CD4-positive, alpha-beta T cell treated with Interleukin-4 for 1 hour (primary cell): ENCODE results near the gene TTC3.

Experiments used
- DNase-seq, 2 donors: peaks; one replicate each; pipeline ENCODE4 v3.0.0-alpha.2; 2020 to 2022

Gene TTC3

GRCh38 chr21:37063433-37063832 is 9.6 kb upstream of the TTC3 start:
- no peak for DNase-seq

GRCh38 chr21:37064841-37065240 is 8.2 kb upstream of the TTC3 start:
- no peak for DNase-seq

GRCh38 chr21:37065561-37066177 is 7.4 kb upstream of the TTC3 start:
- no peak for DNase-seq

GRCh38 chr21:37071561-37072273 is 1.3 kb upstream of the TTC3 start:
- DNase-seq, result peak in 1 of 2 donors; percentile 5

- peak in 1 of 2 donors; percentile 82 for DNase-seq
Observed at GRCh38 chr21:37072274-37072987, 623 bp upstream of the TTC3 start.

GRCh38 chr21:37073417-37074196 is 553 bp downstream of the TTC3 start:
- peak; percentile 69 to 85 for DNase-seq

- DNase-seq, result no peak
Observed at GRCh38 chr21:37074197-37074510, 1.1 kb downstream of the TTC3 start.

- DNase-seq, result no peak
Observed at GRCh38 chr21:37074546-37074945, 1.5 kb downstream of the TTC3 start.

- no peak for DNase-seq
Observed at GRCh38 chr21:37075214-37075770, 2.2 kb downstream of the TTC3 start.

- DNase-seq, result no peak
Observed at GRCh38 chr21:37076087-37076850, 3.2 kb downstream of the TTC3 start.

DNA sequence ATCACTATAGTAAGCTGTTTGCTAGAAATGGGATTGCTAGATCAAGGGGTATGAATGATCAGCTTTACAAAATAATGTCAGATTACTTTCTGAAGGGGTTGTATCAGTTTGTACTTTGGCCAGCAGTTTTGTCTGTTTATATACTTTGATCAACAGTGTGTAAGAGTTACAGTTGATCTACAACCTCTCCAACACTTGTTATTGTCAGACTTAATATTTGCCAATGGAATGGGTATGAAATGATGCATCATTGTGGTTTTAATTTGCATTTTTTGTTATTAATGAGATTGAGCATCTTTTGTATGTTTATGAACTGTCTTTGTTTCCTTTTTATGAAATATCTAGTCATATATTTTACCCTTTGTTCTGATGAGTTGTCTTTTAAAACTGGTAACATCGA is 4.3 kb downstream of the TTC3 start:
- DNase-seq, result no peak

DNA sequence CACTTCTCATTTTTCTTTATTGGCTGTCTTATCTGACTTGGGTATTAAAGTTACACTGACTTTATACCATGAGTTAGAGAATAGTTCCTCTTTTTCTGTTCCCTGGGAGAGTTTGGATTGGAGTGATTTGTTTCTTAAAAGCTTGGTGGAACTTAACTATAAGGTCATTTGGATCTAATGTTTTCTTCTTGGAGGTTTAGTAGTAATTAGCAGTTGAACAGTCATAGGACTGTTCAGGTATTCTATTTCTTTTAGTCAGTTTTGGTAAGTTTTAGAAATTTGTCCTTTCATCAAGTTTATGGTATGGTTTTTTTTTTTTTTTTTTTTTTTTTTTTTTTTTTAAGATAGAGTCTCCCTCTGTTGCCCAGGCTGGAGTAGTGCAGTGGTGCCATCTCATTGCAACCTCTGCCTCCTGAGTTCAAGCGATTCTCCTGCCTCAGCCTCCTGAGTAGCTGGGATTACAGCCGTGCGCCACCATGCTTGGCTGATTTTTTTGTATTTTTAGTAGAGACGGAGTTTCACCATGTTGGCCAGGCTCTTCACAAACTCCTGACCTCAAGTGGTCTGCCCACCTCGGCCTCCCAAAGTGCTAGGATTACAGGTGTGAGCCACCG is 6.3 kb downstream of the TTC3 start:
- DNase-seq, result no peak

- no peak for DNase-seq
Observed at GRCh38 chr21:37082375-37082774, 9.3 kb downstream of the TTC3 start.

GRCh38 chr21:37082856-37083528 is 9.9 kb downstream of the TTC3 start:
- no peak for DNase-seq

DNA sequence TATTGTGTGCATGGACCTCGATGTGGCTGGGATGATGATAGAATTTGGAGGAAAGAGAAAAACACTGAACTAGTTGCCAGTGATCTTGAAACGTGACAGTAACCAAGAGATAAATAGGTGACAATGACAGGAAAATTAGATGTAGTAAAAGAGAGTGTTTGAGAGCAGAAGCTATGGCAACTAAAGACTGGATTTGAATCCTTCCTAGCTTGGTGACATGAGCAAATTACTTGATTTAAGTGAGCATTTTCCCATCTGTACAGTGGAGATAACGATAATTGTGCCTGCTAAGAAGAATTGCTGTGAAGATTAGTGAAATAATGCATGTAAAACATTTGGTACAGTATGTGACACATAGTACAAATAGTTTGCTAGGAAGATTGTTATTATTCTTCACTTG is 12.7 kb downstream of the TTC3 start:
- DNase-seq, result no peak

GRCh38 chr21:37087188-37087587 is 14.1 kb downstream of the TTC3 start:
- no peak for DNase-seq

- DNase-seq, result no peak
Observed at GRCh38 chr21:37088186-37088735, 15.2 kb downstream of the TTC3 start.

DNA sequence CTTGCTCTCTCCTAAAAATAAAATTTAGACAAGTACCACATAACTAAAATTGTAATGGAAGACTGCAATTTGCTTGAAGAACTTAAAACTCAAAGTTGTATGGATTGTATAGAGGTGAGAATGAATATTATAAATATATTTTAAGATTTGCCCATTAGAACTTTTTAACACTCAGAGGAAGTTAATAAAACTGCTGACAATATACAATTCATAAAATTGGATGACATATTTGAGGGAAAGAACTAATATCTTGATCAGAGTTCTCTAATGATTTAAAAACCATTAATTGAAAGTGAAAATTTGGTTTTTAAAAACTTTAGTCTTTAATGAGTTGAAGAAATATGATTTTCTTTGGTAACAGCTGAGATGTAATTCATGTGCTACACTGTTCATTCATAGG is 20.9 kb downstream of the TTC3 start:
- no peak for DNase-seq

DNA sequence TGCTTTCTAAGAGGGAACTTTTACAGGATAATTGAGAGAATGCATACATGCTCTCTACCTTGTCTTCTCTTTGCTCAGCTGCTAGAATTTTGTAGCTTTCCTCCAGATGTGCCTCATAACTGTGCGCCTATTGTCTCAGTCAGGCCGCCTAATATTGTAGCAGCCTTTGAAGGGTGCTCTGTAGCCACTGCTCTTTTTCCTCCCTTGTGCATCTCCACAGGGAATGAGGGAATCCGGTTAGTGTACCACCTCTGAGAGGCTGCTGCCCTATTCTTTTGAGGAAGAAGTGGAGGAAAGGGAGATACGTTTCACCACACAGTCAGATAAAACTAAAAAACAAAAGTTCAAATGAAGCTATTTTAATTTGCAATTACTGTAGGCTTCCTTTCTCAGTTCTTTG is 22.8 kb downstream of the TTC3 start:
- DNase-seq, result no peak

GRCh38 chr21:37098751-37099150 is 25.7 kb downstream of the TTC3 start:
- DNase-seq, result no peak

- DNase-seq, result no peak
Observed at GRCh38 chr21:37100316-37100715, 27.3 kb downstream of the TTC3 start.
